ENCODE results near the gene LHFPL5.
A peak's percentile ranks its signal among the peaks of the same experiment; 100 is the strongest.

Gene LHFPL5

GRCh38 chr6:35810971-35811698, 6.0 kb downstream of the LHFPL5 start:
- Histone ChIP-seq H3K9me3 (ENCODE audit: insufficient read depth, low read length) (no peaks in the 10 kb centered on the region), H4K20me1 (ENCODE audit: insufficient read depth, low read length) (no peaks in the 10 kb centered on the region), H3K4me3 (ENCODE audit: low read length) (no peak overlapping the region), H3K9ac (ENCODE audit: low read length) (no peak overlapping the region), H3K4me2 (ENCODE audit: low read length) (peak overlapping the region; percentile 30; the same call in 1 of the 2 replicates), H2AFZ (ENCODE audit: low read depth, low read length) (peak overlapping the region; percentile 90), H3K4me1 (ENCODE audit: low read length) (peaks cover 5% of the 10 kb centered on the region; the same call in 1 of the 2 replicates), H3K36me3 (replicated peaks; ENCODE audit: low read depth, low read length) (no peaks in the 10 kb centered on the region), H3K27ac (ENCODE audit: low read length) (no peak overlapping the region), H3K27me3 (ENCODE audit: low read depth, low read length) (0 out of 2 replicates have a peak, but pooled peaks cover 2% of the 10 kb centered on the region), H3K79me2 (ENCODE audit: low read length) (no peaks in the 10 kb centered on the region)
- TF ChIP-seq CTCF (IDR thresholded peaks at IDR 0.05; ENCODE audit: low read depth, low read length), result no peak

DNA sequence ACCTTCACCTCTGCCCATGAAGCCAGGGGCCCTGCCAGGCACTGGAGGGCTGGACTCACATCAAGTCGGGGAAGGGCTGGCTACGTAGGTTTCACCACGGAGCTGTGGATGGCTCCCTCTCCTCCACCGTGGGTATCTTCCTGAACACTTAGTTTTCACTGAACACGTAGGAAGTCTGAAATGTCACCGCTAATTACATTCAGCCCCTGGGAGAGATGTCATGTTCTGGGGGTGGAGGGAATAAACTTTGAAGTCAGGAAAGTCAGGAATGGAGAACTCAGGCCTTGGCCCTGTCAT, 6.5 kb downstream of the LHFPL5 start:
- TF ChIP-seq EZH2phosphoT487 (IDR thresholded peaks at IDR 0.05; ENCODE audit: low read depth) (no peak), CTCF (IDR thresholded peaks at IDR 0.05; ENCODE audit: low read depth, low read length) (no peak)
- H3K36me3 ChIP-seq (replicated peaks; ENCODE audit: low read depth, low read length), result no peaks in the 10 kb centered on the region
- H4K20me1 ChIP-seq (ENCODE audit: insufficient read depth, low read length), result no peaks in the 10 kb centered on the region
- no peaks in the 10 kb centered on the region for H3K79me2 ChIP-seq (ENCODE audit: low read length)
- 0 out of 2 replicates have a peak overlapping the region, but pooled peaks have one; percentile 90 for H2AFZ ChIP-seq (ENCODE audit: low read depth, low read length)
- no peak overlapping the region for H3K4me2 ChIP-seq (ENCODE audit: low read length)
- peaks cover 5% of the 10 kb centered on the region; the same call in 1 of the 2 replicates for H3K4me1 ChIP-seq (ENCODE audit: low read length)
- H3K4me3 ChIP-seq (ENCODE audit: low read length), result no peak overlapping the region
- H3K27ac ChIP-seq (ENCODE audit: low read length), result no peak overlapping the region
- no peaks in the 10 kb centered on the region for H3K27me3 ChIP-seq (ENCODE audit: low read depth, low read length)
- H3K9ac ChIP-seq (ENCODE audit: low read length), result no peak overlapping the region
- H3K9me3 ChIP-seq (ENCODE audit: insufficient read depth, low read length), result no peaks in the 10 kb centered on the region

GRCh38 chr6:35817515-35817914, 12.4 kb downstream of the LHFPL5 start:
- Histone ChIP-seq H3K4me1 (ENCODE audit: low read length) (no peaks in the 10 kb centered on the region), H3K27me3 (ENCODE audit: low read depth, low read length) (no peaks in the 10 kb centered on the region; the same call in 1 of the 2 replicates), H3K36me3 (replicated peaks; ENCODE audit: low read depth, low read length) (no peaks in the 10 kb centered on the region), H3K9me3 (ENCODE audit: insufficient read depth, low read length) (peaks cover 6% of the 10 kb centered on the region; the same call in 1 of the 2 replicates), H3K4me2 (ENCODE audit: low read length) (no peak overlapping the region), H3K79me2 (ENCODE audit: low read length) (no peaks in the 10 kb centered on the region), H3K4me3 (ENCODE audit: low read length) (no peak overlapping the region), H4K20me1 (ENCODE audit: insufficient read depth, low read length) (no peaks in the 10 kb centered on the region), H3K27ac (ENCODE audit: low read length) (no peak overlapping the region), H3K9ac (ENCODE audit: low read length) (no peak overlapping the region), H2AFZ (ENCODE audit: low read depth, low read length) (no peak overlapping the region)
- TF ChIP-seq CTCF (IDR thresholded peaks at IDR 0.05; ENCODE audit: low read depth, low read length) (no peak), EZH2phosphoT487 (IDR thresholded peaks at IDR 0.05; ENCODE audit: low read depth) (no peak)

DNA sequence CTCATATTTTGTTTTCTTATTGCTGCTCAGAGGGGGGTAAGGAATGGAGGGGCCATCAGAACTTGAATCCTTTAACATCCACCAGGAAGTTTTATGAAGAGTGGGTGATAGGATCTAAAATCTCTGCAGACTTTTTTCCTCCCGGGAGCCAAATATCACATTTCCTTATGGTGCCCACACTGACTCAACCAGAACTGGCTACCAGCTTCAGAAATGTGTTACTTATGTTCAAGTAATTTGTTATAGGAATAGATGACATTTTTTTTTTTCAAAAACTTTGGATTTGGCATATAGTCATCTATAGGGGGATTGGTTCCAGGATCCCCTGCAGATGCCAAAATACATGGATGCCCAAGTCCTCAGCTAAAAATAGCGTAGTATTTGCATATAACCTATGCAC, 18.4 kb downstream of the LHFPL5 start:
- Histone ChIP-seq H2AFZ (ENCODE audit: low read depth, low read length) (no peak overlapping the region), H4K20me1 (ENCODE audit: insufficient read depth, low read length) (no peaks in the 10 kb centered on the region)

More for the DNA sequence above, 18.4 kb downstream of the LHFPL5 start:
- Histone ChIP-seq H3K4me3 (ENCODE audit: low read length) (no peak overlapping the region), H3K27me3 (ENCODE audit: low read depth, low read length) (no peaks in the 10 kb centered on the region), H3K9me3 (ENCODE audit: insufficient read depth, low read length) (no peaks in the 10 kb centered on the region), H3K4me1 (ENCODE audit: low read length) (no peaks in the 10 kb centered on the region), H3K4me2 (ENCODE audit: low read length) (no peak overlapping the region), H3K79me2 (ENCODE audit: low read length) (no peaks in the 10 kb centered on the region), H3K36me3 (replicated peaks; ENCODE audit: low read depth, low read length) (no peaks in the 10 kb centered on the region), H3K27ac (ENCODE audit: low read length) (no peak overlapping the region), H3K9ac (ENCODE audit: low read length) (no peak overlapping the region)
- TF ChIP-seq CTCF (IDR thresholded peaks at IDR 0.05; ENCODE audit: low read depth, low read length), result no peak
- TF ChIP-seq EZH2phosphoT487 (IDR thresholded peaks at IDR 0.05; ENCODE audit: low read depth), result no peak
